ENCODE data around the gene SDR42E1. TPM values are rescaled to one million over a fixed set of nuclear protein-coding genes. Genes with fewer than 3 reads are reported as not detected.
A peak's percentile ranks its signal among the peaks of the same experiment; 100 is the strongest.

Gene SDR42E1
- total RNA-seq, 2 donors from 2014 or later: 2.6 to 3.4 TPM

DNA sequence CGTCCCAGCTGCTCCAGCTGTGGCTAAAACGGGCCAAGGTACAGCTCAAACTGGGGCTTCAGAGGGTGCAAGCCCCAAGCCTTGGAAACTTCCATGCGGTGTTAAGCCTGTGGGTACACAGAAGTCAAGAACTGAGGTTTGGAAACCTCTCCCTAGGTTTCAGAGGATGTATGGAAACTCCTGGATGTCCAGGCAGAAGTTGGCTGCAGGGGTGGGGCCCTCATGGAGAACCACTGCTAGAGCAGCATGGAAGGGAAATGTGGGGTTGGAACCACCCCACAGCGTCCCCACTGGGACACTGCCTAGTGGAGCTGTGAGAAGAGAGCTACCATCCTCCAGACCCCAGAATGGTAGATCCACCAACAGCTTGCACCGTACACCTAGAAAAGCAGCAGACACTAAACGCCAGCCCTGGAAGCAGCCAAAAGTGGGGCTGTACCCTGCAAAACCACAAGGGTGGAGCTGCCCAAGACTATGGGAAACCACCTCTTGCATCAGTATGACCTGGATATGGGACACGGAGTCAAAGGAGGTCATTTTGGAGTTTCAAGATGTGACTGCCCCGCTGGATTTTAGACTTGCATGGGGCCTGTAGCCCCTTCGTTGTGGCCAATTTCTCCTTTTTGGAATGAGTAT, 2.2 kb downstream of the SDR42E1 start:
- no peak overlapping the region for H3K4me3 ChIP-seq
- DNase-seq: no peak
- no peaks in the 10 kb centered on the region for H3K9me3 ChIP-seq
- no peak for ATAC-seq
- H3K27me3 ChIP-seq: no peaks in the 10 kb centered on the region
- intact Hi-C loops (cut with DNase I): no loop called here
- no peaks in the 10 kb centered on the region for H3K36me3 ChIP-seq (replicated peaks in 1 of 2; ENCODE audit: insufficient read depth in 1 of 2, low read depth in 2 of 2)
- peaks cover 31% of the 10 kb centered on the region for H3K4me1 ChIP-seq
- no peak for TF ChIP-seq POLR2A (IDR thresholded peaks at IDR 0.05)
- TF ChIP-seq, protein P1, sequence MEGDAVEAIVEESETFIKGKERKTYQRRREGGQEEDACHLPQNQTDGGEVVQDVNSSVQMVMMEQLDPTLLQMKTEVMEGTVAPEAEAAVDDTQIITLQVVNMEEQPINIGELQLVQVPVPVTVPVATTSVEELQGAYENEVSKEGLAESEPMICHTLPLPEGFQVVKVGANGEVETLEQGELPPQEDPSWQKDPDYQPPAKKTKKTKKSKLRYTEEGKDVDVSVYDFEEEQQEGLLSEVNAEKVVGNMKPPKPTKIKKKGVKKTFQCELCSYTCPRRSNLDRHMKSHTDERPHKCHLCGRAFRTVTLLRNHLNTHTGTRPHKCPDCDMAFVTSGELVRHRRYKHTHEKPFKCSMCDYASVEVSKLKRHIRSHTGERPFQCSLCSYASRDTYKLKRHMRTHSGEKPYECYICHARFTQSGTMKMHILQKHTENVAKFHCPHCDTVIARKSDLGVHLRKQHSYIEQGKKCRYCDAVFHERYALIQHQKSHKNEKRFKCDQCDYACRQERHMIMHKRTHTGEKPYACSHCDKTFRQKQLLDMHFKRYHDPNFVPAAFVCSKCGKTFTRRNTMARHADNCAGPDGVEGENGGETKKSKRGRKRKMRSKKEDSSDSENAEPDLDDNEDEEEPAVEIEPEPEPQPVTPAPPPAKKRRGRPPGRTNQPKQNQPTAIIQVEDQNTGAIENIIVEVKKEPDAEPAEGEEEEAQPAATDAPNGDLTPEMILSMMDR (IDR thresholded peaks at IDR 0.05): no peak
- 91 to 98% methylated on average over 6 to 9 of the region's 9 CpGs for WGBS, 2 donors
- H3K27ac ChIP-seq: no peak overlapping the region

- 72 to 76% methylated on average over 2 of the region's 2 CpGs for WGBS, 2 donors
- intact Hi-C loops (cut with DNase I): no loop called here
- no peaks in the 10 kb centered on the region for H3K27me3 ChIP-seq
- ATAC-seq (no peak), DNase-seq (no peak)
- peak overlapping the region in 1 of 4 donors; percentile 67 for H3K27ac ChIP-seq
- TF ChIP-seq POLR2A (IDR thresholded peaks at IDR 0.05): no peak
- TF ChIP-seq, protein P1 (IDR thresholded peaks at IDR 0.05): no peak
- H3K4me3 ChIP-seq: no peak overlapping the region
- H3K9me3 ChIP-seq: no peaks in the 10 kb centered on the region
- H3K36me3 ChIP-seq (replicated peaks in 1 of 2; ENCODE audit: insufficient read depth in 1 of 2, low read depth in 2 of 2): no peaks in the 10 kb centered on the region
- H3K4me1 ChIP-seq: peaks cover 43% of the 10 kb centered on the region
Measured at GRCh38 chr16:82007189-82007588, 4.1 kb downstream of the SDR42E1 start.

GRCh38 chr16:82006036-82006435, 5.2 kb downstream of the SDR42E1 start:
- Histone ChIP-seq H3K27ac (peak overlapping the region in 1 of 4 donors; percentile 67), H3K36me3 (replicated peaks in 1 of 2; ENCODE audit: insufficient read depth in 1 of 2, low read depth in 2 of 2) (no peaks in the 10 kb centered on the region), H3K9me3 (no peaks in the 10 kb centered on the region), H3K4me3 (no peak overlapping the region), H3K27me3 (no peaks in the 10 kb centered on the region), H3K4me1 (peaks cover 38% of the 10 kb centered on the region)
- no peak for TF ChIP-seq POLR2A (IDR thresholded peaks at IDR 0.05)
- TF ChIP-seq, protein P1 (IDR thresholded peaks at IDR 0.05): no peak
- ATAC-seq: no peak
- WGBS, 2 donors: 89 to 94% methylated on average over 5 of the region's 5 CpGs
- intact Hi-C loops (cut with DNase I): no loop called here
- no peak for DNase-seq

DNA sequence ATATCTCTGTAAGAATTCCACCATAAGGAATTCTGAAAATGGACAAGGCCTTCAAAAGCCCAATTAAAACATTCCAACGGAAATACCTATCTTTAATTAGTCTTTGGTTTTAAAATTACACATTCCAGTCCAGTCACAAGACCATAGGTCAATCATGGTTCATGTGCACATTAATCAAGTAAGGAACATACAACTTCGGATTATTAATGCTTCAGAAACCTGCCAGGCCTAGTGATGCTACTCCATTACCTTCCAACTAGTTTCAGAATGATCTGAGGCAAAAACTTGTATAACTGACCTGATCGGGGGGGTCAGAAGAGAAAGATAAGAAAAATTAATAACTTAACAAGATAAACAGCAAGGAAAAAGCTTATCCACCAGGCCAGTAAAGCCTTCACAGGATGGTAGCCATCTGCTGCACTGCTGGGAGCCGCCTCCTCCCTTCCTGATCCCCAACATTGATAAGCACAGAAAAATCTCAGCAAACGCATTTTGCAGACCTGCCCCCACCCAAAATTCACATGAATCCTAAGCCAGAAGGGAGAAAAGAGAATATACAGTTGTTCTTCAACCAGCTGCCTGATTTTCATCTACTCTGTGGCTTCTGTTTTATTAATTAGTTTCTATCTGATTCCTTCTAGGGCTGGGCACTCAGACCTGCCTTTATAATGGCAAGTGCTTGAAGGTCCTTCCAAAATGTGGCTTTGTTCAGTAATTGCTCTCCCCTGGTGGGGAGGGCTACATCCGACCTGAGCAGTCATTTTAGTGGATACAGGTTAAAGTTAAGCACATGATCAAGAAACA, 6.0 kb downstream of the SDR42E1 start:
- Histone ChIP-seq H3K4me3 (no peak overlapping the region), H3K4me1 (peaks cover 33% of the 10 kb centered on the region), H3K27me3 (no peaks in the 10 kb centered on the region), H3K36me3 (replicated peaks in 1 of 2; ENCODE audit: insufficient read depth in 1 of 2, low read depth in 2 of 2) (no peaks in the 10 kb centered on the region), H3K9me3 (no peaks in the 10 kb centered on the region), H3K27ac (peak overlapping the region; percentile 10 to 67 (median 56))
- intact Hi-C loops (cut with DNase I): no loop called here
- WGBS, 2 donors: 49 to 51% methylated on average over 6 of the region's 6 CpGs
- DNase-seq: peak in 1 of 4 donors; percentile 27
- peak; percentile 84 for ATAC-seq
- TF ChIP-seq POLR2A (IDR thresholded peaks at IDR 0.05): no peak
- TF ChIP-seq, protein P1 (IDR thresholded peaks at IDR 0.05): no peak
